GM19351 (cell line): ENCODE results near the gene CACNA1C.

ENCODE experiments used
- ATAC-seq: cut with Tn5 transposase; IDR thresholded peaks from one replicate; pipeline ENCODE4 v1.9.1; 2021; ENCODE audit warnings: mild to moderate bottlenecking, moderate library complexity; ENCODE audit not compliant: unreplicated experiment

The CACNA1C gene

DNA sequence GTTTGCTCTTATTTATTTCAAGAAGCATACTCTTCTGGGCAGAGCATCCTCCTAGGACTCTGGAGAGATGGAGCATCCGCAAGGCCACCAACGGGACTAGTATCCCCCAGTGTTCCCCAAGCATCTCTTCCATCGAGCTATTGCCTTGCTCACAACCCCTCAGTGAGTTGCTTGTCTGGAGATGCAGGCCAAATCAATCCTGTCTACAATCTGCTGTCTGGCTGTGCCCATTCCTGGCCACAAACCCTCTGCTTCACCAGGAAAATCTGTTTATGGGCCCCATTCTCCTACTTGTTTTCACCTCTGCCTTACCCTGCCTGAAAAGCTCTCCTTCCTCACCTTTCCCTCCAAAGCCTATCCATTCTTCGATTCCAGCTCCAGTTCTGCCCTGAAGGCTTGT is 219.2 kb downstream of the CACNA1C start:
- no peak for ATAC-seq

DNA sequence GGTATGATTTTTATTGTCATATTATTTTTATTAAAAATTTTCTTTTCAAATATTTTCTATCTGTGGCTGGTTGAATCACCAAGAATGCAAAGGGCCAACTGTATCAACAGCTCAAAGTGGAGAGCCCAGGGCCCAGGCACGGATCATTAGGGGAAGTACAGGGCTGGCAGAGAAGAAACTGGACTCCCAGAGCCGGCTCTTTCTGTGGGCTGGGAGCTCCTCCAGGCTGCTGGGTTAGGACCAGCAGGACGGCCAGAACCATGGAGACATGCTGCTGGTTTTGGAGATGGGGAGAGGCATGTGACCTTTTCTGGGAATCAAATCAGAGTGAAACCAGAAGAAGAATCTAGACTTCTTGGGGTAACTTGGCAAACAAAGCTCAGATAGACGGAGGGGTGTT is 220.5 kb downstream of the CACNA1C start:
- no peak for ATAC-seq

DNA sequence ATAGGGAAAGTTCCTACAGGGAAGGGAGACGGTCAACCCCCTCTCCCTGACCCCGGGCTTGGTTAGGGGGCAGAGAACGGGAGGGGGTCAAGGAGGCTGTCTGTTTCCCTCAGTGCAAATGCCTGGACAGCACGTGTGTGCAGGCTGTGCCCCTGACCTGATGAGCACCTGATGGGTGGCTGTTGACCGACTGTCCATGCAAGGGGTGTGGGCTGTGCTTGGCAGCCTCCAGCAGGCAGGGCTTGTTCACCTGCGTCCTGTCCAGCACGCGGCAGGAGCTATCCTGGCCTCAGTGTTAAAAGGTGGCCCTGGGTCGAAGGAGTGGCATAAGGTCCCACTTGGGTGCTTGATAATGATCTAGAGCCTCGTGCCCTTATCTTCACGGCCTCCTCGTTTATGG is 221.0 kb downstream of the CACNA1C start:
- no peak for ATAC-seq

DNA sequence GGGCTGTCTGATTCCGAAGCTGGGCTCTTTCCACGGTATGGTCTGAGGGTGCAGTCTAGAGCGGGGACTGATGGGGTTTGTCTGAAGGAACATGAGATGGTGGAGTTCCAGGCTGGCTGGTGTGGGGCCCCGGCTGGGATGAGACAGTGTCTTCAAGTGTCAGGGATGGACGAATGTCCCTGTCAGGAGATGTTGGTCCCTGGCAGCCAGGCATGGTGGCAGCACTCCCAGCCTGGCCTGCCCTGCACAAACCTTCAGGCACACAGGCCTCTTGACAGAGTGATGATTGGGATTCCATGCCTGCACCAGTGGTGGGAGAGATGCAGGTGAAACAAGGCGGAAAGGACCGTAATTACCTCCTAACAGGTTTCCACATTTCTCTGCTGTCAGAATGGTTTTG is 221.9 kb downstream of the CACNA1C start:
- no peak for ATAC-seq

DNA sequence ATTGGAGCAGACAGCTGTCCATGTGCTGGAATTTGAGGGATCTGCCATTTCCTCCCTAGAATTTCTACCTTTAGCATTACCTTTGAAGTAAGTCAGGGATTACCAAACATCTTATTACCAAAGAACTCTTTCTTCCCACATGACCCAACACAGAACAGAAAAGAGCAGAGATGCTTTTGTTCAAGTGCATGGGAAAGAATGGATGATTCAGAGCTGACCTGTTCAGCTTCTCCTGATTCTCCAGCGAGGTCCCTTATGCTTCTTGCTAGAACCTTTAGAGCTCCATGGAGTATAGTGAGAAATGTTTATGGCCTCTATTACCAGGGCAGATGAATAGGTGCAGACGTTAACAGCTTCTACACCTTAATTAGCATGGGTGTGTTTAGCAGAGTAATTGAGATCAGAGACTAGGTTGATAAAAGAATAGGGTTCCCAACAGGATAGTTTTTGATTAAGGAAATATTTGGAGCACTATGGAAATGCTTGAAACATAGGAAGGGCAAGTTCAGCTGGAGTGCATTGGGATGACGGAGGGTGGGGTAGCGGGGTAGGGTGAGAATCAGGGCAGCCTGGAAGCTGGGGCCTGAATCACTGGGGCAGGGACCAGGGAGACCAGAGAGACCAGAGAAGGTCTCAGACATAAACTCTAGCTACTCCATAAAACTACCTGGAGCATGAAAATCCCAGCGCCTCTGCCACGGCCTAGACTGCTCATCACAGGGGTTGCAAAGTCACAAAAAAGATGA is 223.7 kb downstream of the CACNA1C start:
- no peak for ATAC-seq

DNA sequence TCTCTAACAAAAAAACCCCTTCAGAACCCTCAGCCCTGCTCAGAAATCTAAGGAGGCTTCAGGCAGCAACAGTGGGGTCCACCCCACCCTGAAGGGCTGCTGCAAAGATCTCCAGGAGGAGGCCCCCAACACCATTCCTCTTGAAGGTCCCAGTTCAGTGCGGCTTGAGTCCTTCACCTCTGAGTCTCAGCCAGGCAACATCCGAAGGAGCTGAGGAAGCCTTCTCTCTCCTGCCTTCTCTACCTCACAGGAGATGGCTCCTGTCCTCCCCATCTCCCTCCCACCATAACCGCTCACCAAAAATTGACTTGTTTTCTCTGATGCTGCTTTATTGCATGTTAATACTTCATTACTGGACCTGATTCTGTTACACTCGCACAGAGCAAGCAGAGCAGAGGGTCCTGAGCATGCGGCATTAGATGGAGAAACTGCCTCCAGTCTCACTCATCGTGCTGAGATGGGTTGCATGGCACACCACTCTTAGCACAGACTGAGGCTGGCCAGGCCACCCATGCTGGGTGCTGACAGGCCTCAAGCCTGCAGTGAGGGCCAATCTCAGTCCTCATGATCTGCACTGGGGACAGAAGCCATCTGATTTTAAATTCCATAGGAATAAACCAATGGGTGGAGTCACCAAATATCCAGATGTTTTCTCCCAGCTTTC is 224.8 kb downstream of the CACNA1C start:
- ATAC-seq = no peak

DNA sequence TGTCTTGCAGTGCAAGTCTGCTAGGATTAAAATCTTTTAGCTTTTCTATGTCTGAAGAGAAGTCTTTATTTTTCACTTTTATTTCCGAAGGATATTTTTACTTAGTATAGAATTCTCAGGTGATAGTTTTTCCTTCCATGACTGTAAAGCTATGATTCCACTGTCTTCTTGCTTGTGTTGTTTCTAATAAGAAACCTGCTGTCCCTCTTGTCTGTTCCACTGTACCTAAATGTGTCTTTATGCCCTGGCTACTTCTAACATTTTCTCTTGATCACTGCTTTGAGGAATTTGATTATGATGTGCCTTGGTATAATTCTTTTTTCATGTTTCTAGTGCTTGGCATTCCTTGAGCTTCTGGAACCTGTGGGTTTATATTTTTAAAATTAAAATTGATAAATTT is 228.7 kb downstream of the CACNA1C start:
- ATAC-seq = no peak

DNA sequence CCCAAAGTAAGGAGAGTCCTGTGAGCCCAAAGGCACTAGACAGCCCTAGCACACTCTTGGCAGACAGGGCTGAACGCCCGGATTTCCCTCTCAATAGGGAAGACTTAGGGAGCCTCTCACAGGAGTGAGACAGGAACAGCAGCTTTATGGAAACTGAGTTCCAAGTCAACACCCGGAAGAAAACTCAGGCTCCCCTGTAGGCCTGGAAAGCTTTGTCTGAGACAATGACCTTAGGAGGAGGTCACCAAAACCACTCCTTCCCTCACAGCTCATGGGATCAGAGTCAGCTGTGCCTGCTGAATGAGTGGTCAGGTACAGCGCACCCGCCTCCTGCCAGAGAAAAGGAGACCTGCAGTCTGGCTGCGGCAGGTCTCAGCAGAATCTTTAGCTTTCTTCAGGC is 229.5 kb downstream of the CACNA1C start:
- no peak for ATAC-seq

DNA sequence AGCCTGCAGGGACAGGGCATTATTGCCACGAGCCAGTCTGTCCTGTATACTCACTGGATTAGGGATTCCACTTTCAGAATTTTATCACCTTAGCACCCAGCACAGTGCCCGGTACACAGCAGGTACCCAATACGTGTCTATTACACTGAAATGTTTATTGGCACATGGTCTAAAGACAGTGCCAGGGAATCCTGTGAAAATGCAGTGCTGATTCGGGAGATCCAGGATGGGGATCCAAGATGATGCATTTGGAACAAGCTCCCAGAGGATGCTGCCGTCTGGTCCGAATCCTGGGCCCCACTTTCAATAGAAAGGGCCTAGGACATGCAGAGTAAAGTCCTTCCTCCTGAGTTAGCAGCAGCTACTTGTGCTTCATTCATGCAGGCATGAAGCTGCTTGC is 230.7 kb downstream of the CACNA1C start:
- no peak for ATAC-seq

DNA sequence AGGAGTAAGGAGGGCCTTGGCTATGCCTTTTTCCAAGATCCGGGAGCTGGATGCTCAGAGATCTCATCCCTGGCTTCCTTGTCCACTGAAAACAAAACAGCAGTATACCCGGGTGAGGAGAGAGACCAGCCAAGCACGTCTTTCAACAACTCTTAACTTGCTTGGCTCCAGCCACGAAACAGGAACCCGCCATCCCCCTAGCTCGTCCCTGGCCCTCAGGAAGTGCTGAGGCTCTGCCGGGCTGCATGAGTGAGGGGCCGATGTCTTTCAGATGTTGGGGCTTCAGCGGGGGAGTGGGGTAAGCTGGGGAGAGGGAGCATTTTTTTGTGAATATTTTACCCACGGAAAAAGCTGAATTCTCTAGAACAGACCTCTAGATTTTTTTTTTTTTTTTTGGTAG is 231.1 kb downstream of the CACNA1C start:
- no peak for ATAC-seq

DNA sequence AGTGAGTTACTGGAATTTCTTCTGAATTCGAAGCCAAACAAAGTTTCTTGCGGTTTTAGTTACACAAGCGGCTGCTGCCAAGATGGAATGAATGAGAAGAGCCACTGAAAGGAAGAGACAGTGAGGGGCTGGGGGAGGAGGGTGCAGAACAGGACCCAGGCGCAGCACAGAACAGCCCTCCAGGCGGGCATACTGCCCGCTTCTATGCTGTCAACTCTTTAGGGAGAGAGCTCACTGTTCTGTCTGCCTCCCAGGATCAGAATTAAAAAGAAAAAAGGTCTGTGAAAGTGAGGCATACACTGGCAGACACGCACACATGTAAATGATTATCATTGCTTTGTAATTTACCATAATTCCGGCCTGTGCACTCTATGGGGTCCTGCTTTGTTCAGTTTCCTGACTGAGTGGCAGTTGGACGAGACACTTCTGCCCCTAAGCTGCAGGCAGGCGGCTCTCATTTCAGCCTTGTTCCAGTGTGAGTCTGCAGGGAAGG is 231.6 kb downstream of the CACNA1C start:
- ATAC-seq = no peak

DNA sequence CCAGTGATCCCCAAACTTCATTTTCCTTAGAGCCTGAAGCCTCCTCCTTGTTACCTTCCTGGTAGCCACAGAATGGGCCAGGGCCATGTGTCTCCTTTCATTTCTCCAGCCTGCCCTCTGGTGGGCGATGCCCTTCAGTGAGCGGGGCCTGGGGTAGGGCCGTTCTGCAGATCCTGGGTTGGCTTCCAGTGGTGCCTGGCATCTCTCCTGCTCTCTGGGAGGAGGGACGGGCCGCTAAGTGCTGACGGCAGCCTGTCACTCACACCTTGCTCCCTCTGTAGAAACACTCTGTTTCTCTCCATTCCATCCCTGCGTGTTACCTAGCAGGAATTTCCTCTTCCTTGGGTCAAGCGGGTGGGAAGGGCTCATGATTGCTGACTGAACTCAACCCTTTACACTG is 232.1 kb downstream of the CACNA1C start:
- ATAC-seq = no peak

DNA sequence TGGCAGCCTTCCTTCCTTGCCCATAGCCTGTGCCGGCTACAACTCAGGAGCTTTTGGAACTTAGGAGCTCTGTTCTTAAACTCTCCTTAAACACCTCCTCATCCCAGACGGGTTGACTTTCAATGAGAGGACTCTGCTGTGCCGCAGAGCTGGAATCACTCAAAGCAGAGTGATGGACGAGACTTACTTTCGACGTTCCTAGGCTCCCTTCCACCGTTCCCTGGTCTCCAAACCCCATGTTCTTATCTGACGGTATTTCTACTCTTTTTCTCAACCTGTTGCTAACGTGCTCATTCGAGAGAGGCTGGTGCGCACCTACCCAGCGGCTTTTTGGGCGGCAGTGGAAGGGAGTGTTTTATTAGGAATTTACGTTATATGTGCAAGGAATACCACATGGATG is 232.7 kb downstream of the CACNA1C start:
- ATAC-seq = no peak

DNA sequence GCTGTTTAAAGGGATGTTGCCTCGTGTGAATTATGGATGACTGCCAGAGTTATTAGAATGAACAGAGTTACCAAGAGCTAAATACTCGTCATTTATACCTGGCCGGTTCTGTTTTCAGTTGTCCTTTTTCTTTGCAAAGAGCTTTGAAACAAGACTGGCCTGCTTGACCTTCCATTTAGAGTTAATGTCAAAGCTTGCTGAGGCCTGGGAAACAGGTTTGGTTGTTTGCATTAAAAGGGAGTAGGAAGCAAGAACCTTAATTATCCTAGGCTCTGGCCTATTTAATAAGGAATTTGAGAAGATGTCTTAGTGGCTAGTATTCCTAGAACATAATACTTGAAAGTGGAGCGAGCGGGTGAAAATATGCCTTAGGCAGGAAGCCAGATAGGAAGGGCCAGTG is 233.3 kb downstream of the CACNA1C start:
- no peak for ATAC-seq

DNA sequence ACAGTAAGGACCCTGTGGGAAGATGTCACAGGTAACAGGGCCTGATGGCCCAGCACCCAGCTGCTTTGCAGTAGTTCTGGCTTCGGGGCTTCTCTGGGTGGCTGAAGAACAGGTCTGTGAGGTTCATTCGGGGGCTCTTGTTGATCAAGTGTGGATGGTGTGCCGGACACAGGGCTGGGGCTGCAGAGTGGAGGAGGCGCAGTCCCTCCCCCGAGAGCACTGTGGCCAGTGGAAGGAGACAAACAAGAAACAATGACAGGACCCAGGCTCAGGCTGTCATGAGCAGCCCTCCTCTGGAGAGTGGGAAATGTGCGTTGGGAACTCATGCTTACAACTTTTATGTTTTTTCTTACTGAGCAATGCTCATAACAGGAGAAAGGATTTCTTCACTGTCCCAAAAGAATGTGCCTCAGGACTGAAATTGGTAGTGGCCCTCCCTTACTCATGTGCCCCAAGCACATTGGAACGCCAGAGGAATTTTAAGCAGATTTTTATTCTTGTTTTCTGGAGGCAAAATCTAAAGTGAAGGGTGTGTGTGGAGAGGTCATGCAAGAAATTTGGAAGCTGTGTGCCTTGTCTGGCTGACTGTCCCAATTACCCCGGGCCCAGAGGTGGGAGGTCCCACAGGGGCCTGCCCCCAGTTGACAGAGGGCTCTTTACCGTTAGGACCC is 233.8 kb downstream of the CACNA1C start:
- no peak for ATAC-seq

DNA sequence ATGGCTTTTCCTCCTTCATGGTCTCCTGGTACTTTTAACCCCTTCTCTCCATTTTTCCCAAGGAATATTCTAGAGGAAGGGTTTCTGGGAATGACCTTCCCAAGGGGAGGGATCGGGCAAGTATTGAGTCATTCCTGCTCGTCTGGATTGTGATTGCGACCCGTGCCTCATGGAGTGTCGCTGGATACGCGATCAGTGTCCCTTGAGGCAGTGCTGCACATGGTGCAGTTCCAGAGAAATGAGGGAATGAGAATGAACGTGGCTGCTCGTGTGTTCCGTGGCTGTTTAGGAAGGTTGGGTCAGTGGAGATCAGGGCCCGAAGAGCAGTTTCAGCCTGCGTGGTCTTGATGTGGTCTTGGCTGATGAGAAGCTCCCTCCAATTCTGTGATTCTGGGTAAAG is 234.4 kb downstream of the CACNA1C start:
- no peak for ATAC-seq

DNA sequence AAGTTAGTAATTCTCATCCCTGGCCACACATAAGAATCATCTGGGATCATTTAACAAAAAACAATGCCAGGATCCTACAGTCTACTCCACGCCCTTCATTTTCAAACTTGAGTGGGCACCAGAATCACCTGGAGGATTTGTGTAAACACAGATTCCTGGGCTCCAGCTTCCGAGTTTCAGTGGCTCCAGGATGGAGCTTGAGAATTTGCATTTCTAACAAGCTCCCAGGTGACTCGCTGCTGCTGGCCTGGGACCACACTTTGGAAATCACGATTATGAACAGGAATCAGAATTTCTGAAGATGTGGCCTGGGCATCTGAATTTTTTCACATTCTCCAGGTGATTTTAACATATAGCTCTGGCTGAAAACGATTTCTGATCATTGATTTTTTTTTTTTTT is 234.8 kb downstream of the CACNA1C start:
- ATAC-seq = no peak

DNA sequence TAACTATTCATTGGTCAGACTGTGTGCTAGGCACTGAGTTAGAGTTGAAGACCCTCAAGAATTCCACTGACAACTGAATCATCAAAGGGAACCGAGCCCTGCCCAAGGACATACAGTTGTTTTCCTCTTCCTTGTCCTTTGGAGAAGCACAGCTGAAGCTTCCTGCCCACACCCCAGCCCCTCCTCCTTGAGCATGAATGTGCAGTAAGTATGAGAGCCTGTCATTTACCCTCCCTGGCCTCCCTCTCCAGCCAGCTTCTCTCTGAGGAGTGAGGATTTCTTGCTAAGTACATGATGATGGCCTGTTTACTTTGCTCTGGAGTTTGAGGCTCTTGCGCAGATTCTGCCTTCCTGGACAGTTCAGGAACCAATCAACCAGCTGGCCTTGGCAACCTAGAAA is 235.2 kb downstream of the CACNA1C start:
- ATAC-seq = no peak

DNA sequence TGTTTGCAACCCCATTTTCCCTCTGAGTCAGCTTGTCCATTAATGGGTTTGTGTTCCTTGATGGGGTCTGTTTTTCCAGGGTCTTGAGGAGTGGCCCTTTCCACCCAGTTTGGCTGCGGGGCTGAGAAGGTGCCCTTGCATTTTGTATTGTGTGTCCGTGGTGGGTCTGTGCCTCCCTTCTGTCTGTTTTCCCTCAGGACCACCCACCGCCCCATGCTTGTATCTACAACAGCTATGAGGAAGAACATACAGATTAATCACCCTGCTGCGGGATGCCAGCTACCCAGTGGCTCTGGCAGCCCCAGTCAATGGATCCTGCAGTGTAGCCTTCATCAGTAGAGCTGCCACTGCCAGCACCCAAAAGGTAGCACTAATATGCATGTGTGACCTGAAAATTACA is 235.7 kb downstream of the CACNA1C start:
- no peak for ATAC-seq

DNA sequence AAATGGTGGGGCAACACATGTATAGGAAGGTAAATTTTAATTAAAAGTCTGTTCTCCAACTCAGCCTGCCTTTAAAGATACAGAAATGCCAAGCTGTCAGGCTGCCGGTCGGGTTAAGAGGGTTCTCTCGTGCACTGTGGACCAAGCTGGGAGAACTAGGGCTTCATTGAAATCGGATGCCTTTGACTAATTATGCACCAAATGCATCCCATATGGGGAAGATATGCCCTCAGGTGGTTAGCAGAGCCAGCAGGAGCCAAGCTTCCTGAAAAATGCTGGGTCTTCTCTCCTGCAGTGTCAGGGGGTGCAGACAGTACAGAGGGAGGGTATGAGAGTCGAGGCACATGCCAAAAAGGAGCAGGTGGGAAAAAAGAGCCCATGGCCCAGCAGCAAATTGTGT is 236.1 kb downstream of the CACNA1C start:
- no peak for ATAC-seq

DNA sequence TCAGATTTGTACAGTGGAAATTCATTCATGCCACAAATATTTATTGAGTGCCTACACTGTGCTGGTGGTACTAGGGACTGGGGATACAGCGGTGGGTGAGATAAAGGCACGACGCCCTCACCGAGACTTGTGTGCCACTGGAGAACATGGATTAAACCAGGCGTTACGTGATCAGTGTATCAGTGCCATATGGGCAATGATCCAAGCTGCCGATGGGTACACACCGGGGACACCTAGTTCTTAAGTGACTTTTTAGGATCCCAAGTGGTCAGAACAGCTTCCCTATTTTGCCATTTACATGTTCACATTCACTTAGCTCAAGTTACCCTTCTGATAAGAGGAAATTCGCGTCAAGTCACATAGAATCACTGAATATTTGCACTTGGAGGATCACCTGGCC is 236.7 kb downstream of the CACNA1C start:
- no peak for ATAC-seq

DNA sequence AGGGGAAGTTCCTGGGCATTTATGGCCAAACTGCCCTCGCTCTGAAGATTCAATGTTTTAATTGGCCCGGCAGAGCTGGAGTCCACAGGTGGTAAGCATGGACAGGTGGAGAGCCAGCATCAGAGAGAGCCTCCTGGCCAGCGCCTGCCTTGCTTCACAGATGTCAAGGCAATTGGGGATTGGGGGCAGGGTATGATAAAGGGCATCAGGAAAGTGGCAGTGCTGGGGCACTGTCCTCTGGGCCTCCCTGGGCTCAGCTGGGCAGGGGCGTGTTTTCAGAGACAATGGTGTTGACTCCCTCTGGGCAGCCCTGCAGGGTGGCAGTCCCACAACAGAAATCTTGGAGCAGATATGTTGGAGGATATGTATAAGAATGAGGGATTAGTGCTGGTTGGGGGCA is 237.3 kb downstream of the CACNA1C start:
- ATAC-seq = no peak
